ENCODE data around the gene KIF26A. TPM values are rescaled to one million over a fixed set of nuclear protein-coding genes. Genes with fewer than 3 reads are reported as not detected.

The KIF26A gene
- total and polyA plus RNA-seq, 2 donors from 2014 or later, result 2.3 to 12.3 TPM

- no peak overlapping the region for H3K4me3 ChIP-seq (ENCODE audit: low read length in 3 of 3)
- H3K9me3 ChIP-seq (ENCODE audit: control insufficient read depth in 2 of 3, insufficient read depth in 1 of 3, low read length in 3 of 3), result peaks cover 0 to 4% (median 2%) of the 10 kb centered on the region in 3 donors
- FAIRE-seq (no peak), DNase-seq (peak in 1 of 5 donors; percentile 44)
- no peak overlapping the region for H3K27ac ChIP-seq (ENCODE audit: low read depth in 2 of 2, low read length in 2 of 2)
- intact Hi-C loops (cut with DNase I), result no loop called here
- no peak for TF ChIP-seq CTCF (IDR thresholded peaks at IDR 0.05; ENCODE audit: borderline replicate concordance, extremely low read depth, insufficient read depth)
- no peak overlapping the region for H3K9ac ChIP-seq (ENCODE audit: low read length in 3 of 3)
- peaks cover 0 to 3% (median 0%) of the 10 kb centered on the region in 3 donors for H3K4me1 ChIP-seq (ENCODE audit: control insufficient read depth in 2 of 3, insufficient read depth in 2 of 3, low read depth in 1 of 3, low read length in 3 of 3)
- H3K27me3 ChIP-seq (ENCODE audit: control insufficient read depth, insufficient read depth, low read length), result peaks cover 14% of the 10 kb centered on the region
- no peaks in the 10 kb centered on the region for H3K36me3 ChIP-seq (ENCODE audit: control insufficient read depth in 2 of 3, insufficient read depth in 3 of 3, low read length in 3 of 3)
Observed at GRCh38 chr14:104131968-104132732, 6.2 kb upstream of the KIF26A start.

- intact Hi-C loops (cut with DNase I), result no loop called here
- FAIRE-seq (no peak), DNase-seq (peak; percentile 24 to 65 (median 56))
- no peak for TF ChIP-seq CTCF (IDR thresholded peaks at IDR 0.05; ENCODE audit: borderline replicate concordance, extremely low read depth, insufficient read depth)
- no peak overlapping the region for H3K9ac ChIP-seq (ENCODE audit: low read length in 3 of 3)
- peaks cover 16% of the 10 kb centered on the region for H3K27me3 ChIP-seq (ENCODE audit: control insufficient read depth, insufficient read depth, low read length)
- H3K9me3 ChIP-seq (ENCODE audit: control insufficient read depth in 2 of 3, insufficient read depth in 1 of 3, low read length in 3 of 3), result peaks cover 0 to 4% (median 2%) of the 10 kb centered on the region in 3 donors
- H3K27ac ChIP-seq (ENCODE audit: low read depth in 2 of 2, low read length in 2 of 2), result no peak overlapping the region
- peaks cover 0 to 5% (median 0%) of the 10 kb centered on the region in 3 donors for H3K4me1 ChIP-seq (ENCODE audit: control insufficient read depth in 2 of 3, insufficient read depth in 2 of 3, low read depth in 1 of 3, low read length in 3 of 3)
- no peak overlapping the region for H3K4me3 ChIP-seq (ENCODE audit: low read length in 3 of 3)
- H3K36me3 ChIP-seq (ENCODE audit: control insufficient read depth in 2 of 3, insufficient read depth in 3 of 3, low read length in 3 of 3), result no peaks in the 10 kb centered on the region
Observed at GRCh38 chr14:104132981-104133380, 5.4 kb upstream of the KIF26A start.

GRCh38 chr14:104133496-104133895 is 4.9 kb upstream of the KIF26A start:
- no peak overlapping the region for H3K27ac ChIP-seq (ENCODE audit: low read depth in 2 of 2, low read length in 2 of 2)
- FAIRE-seq (no peak), DNase-seq (peak in 1 of 5 donors; percentile 60)
- peaks cover 16% of the 10 kb centered on the region for H3K27me3 ChIP-seq (ENCODE audit: control insufficient read depth, insufficient read depth, low read length)
- H3K36me3 ChIP-seq (ENCODE audit: control insufficient read depth in 2 of 3, insufficient read depth in 3 of 3, low read length in 3 of 3), result no peaks in the 10 kb centered on the region
- no peak overlapping the region for H3K4me3 ChIP-seq (ENCODE audit: low read length in 3 of 3)
- H3K9ac ChIP-seq (ENCODE audit: low read length in 3 of 3), result no peak overlapping the region
- intact Hi-C loops (cut with DNase I), result no loop called here
- H3K9me3 ChIP-seq (ENCODE audit: control insufficient read depth in 2 of 3, insufficient read depth in 1 of 3, low read length in 3 of 3), result peaks cover 0 to 4% (median 2%) of the 10 kb centered on the region in 3 donors
- TF ChIP-seq CTCF (IDR thresholded peaks at IDR 0.05; ENCODE audit: borderline replicate concordance, extremely low read depth, insufficient read depth), result no peak
- peaks cover 0 to 5% (median 0%) of the 10 kb centered on the region in 3 donors for H3K4me1 ChIP-seq (ENCODE audit: control insufficient read depth in 2 of 3, insufficient read depth in 2 of 3, low read depth in 1 of 3, low read length in 3 of 3)
